ENCODE results near the gene MAGEA12. TPM values are rescaled to one million over a fixed set of nuclear protein-coding genes. Genes with fewer than 3 reads are reported as not detected.
"Not testable (repeated sequence)": the region's sequence is repeated elsewhere in the genome, so short reads cannot be mapped to it uniquely, and the experiment has no call there.

Gene MAGEA12
- total RNA-seq, 1 donor from 2014 or later: not detected

- H3K27me3 Mint-ChIP-seq (ENCODE audit: unreplicated experiment); H3K36me3 Mint-ChIP-seq (ENCODE audit: unreplicated experiment); H3K9me3 Mint-ChIP-seq (ENCODE audit: unreplicated experiment); H3K4me3 Mint-ChIP-seq (ENCODE audit: unreplicated experiment); H3K4me1 Mint-ChIP-seq (ENCODE audit: unreplicated experiment); DNase-seq (ENCODE audit: extremely low spot score, unreplicated experiment); H3K27ac Mint-ChIP-seq (ENCODE audit: unreplicated experiment): not testable (repeated sequence)
These were observed 25.4 kb downstream of the MAGEA12 start, which contains the start of gene CSAG3 for GRCh38 chrX:152758918-152759317. CSAG3 (plus strand) TSS chrX:152759218.

- not testable (repeated sequence) for H3K4me1 Mint-ChIP-seq (ENCODE audit: unreplicated experiment); H3K4me3 Mint-ChIP-seq (ENCODE audit: unreplicated experiment); H3K27ac Mint-ChIP-seq (ENCODE audit: unreplicated experiment); DNase-seq (ENCODE audit: extremely low spot score, unreplicated experiment); H3K9me3 Mint-ChIP-seq (ENCODE audit: unreplicated experiment); H3K27me3 Mint-ChIP-seq (ENCODE audit: unreplicated experiment); H3K36me3 Mint-ChIP-seq (ENCODE audit: unreplicated experiment)
These were observed 26.0 kb downstream of the MAGEA12 start for GRCh38 chrX:152759544-152759943.

GRCh38 chrX:152761582-152761981 is 28.0 kb downstream of the MAGEA12 start:
- not testable (repeated sequence) for H3K27me3 Mint-ChIP-seq (ENCODE audit: unreplicated experiment); H3K4me3 Mint-ChIP-seq (ENCODE audit: unreplicated experiment); H3K9me3 Mint-ChIP-seq (ENCODE audit: unreplicated experiment); H3K36me3 Mint-ChIP-seq (ENCODE audit: unreplicated experiment); H3K4me1 Mint-ChIP-seq (ENCODE audit: unreplicated experiment); H3K27ac Mint-ChIP-seq (ENCODE audit: unreplicated experiment); DNase-seq (ENCODE audit: extremely low spot score, unreplicated experiment)

- H3K4me1 Mint-ChIP-seq (ENCODE audit: unreplicated experiment); DNase-seq (ENCODE audit: extremely low spot score, unreplicated experiment); H3K27me3 Mint-ChIP-seq (ENCODE audit: unreplicated experiment); H3K9me3 Mint-ChIP-seq (ENCODE audit: unreplicated experiment); H3K4me3 Mint-ChIP-seq (ENCODE audit: unreplicated experiment); H3K27ac Mint-ChIP-seq (ENCODE audit: unreplicated experiment); H3K36me3 Mint-ChIP-seq (ENCODE audit: unreplicated experiment): not testable (repeated sequence)
These were observed 33.0 kb downstream of the MAGEA12 start for GRCh38 chrX:152766562-152766961.

GRCh38 chrX:152769549-152770289 is 36.2 kb downstream of the MAGEA12 start, which contains the start of gene MAGEA6:
MAGEA6 (minus strand) TSS chrX:152769689; CDS start chrX:152767650, 2,039 bp downstream.
- not testable (repeated sequence) for H3K27me3 Mint-ChIP-seq (ENCODE audit: unreplicated experiment); H3K27ac Mint-ChIP-seq (ENCODE audit: unreplicated experiment); H3K4me3 Mint-ChIP-seq (ENCODE audit: unreplicated experiment); H3K9me3 Mint-ChIP-seq (ENCODE audit: unreplicated experiment); DNase-seq (ENCODE audit: extremely low spot score, unreplicated experiment); H3K36me3 Mint-ChIP-seq (ENCODE audit: unreplicated experiment); H3K4me1 Mint-ChIP-seq (ENCODE audit: unreplicated experiment)

GRCh38 chrX:152787062-152787461 is 53.5 kb downstream of the MAGEA12 start:
- H3K4me1 Mint-ChIP-seq (ENCODE audit: unreplicated experiment); H3K36me3 Mint-ChIP-seq (ENCODE audit: unreplicated experiment); H3K9me3 Mint-ChIP-seq (ENCODE audit: unreplicated experiment); H3K27me3 Mint-ChIP-seq (ENCODE audit: unreplicated experiment); DNase-seq (ENCODE audit: extremely low spot score, unreplicated experiment); H3K4me3 Mint-ChIP-seq (ENCODE audit: unreplicated experiment); H3K27ac Mint-ChIP-seq (ENCODE audit: unreplicated experiment): not testable (repeated sequence)

Other genes with a start within 250 kb of the MAGEA12 start
- not detected in 2 replicates for gene GABRQ, start 95.9 kb upstream of the MAGEA12 start, total RNA-seq
- gene MAGEA3, start 35.0 kb upstream of the MAGEA12 start, total RNA-seq: not detected in 2 replicates
- gene CSAG2, start 24.5 kb upstream of the MAGEA12 start, total RNA-seq: not detected in 2 replicates
- not detected in 2 replicates for gene MAGEA2B, start 19.1 kb upstream of the MAGEA12 start, total RNA-seq
- gene CSAG1, start within 50 bp of the MAGEA12 start, total RNA-seq: not detected in 2 replicates
- gene MAGEA2, start 20.1 kb downstream of the MAGEA12 start, total RNA-seq: not detected in 2 replicates
- not detected in 2 replicates for gene CSAG3, start 25.5 kb downstream of the MAGEA12 start, total RNA-seq
- not detected in 2 replicates for gene MAGEA6, start 35.9 kb downstream of the MAGEA12 start, total RNA-seq
- gene CETN2, start 97.0 kb downstream of the MAGEA12 start, total RNA-seq: 32.0 and 34.8 TPM in 2 replicates
- gene NSDHL, start 97.3 kb downstream of the MAGEA12 start, total RNA-seq: 14.1 and 14.7 TPM in 2 replicates
- gene ZNF185, start 164.3 kb downstream of the MAGEA12 start, total RNA-seq: 8.0 TPM in 2 replicates